Effector memory CD8-positive, alpha-beta T cell (primary cell): ENCODE results near the gene LINC01488.

Source experiments
- ATAC-seq: fragments of 150-1000 bp; cut with Tn5 transposase; replicated peaks from 2 replicates; pipeline ENCODE4 v1.10.0; 2021; ENCODE audit warnings: mild to moderate bottlenecking, moderate library complexity
- DNase-seq, 3 experiments: peaks; one replicate each; pipeline ENCODE4 v3.0.0; 2021
- H3K27ac Mint-ChIP-seq, 2 donors: one replicate each; pipeline ENCODE4 v1.8.0; 2022; ENCODE audit warnings: mild to moderate bottlenecking in 2 of 2, mixed read lengths in 2 of 2, moderate library complexity in 2 of 2
- H3K27me3 Mint-ChIP-seq, 2 donors: one replicate each; pipeline ENCODE4 v1.8.0; 2022; ENCODE audit warnings: mixed read lengths in 2 of 2
- H3K36me3 Mint-ChIP-seq: one replicate; pipeline ENCODE4 v1.8.0; 2022; ENCODE audit warnings: mild to moderate bottlenecking, moderate library complexity, mixed read lengths; ENCODE audit not compliant: insufficient read depth
- H3K4me1 Mint-ChIP-seq, 2 donors: one replicate each; pipeline ENCODE4 v1.8.0; 2022; ENCODE audit warnings: low read depth in 2 of 2, mixed read lengths in 2 of 2
- H3K4me3 Mint-ChIP-seq, 2 donors: one replicate each; pipeline ENCODE4 v1.8.0; 2022; ENCODE audit warnings: mild to moderate bottlenecking in 2 of 2, mixed read lengths in 2 of 2, moderate library complexity in 2 of 2
- H3K9me3 Mint-ChIP-seq, 2 donors: one replicate each; pipeline ENCODE4 v1.8.0; 2022; ENCODE audit warnings: mixed read lengths in 2 of 2

LINC01488 gene

DNA sequence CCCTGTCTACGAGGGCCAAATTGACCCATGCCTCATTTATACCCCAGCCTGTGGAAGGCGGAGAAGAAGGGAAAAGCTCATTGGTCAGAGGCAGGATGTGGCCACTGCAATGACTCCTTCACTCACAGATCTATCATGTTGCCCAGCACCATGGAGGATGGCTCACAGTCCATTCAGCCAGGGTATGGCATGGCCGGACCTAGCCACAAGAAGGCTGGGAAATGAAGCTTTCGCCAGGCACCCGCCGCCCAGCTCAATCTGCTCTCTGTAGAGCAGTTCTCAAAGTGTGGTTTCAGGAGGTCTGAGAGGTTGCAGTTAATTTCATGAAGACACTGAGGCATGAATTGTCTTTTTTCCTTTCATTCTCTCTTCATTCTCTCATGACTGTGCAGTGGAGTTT is 40.6 kb upstream of the LINC01488 start:
- Mint-ChIP-seq H3K4me1 (peaks cover 0 to 6% of the 10 kb centered on the region in 2 donors), H3K9me3 (no peaks in the 10 kb centered on the region), H3K27me3 (peaks cover 0 to 58% of the 10 kb centered on the region in 2 donors), H3K27ac (no peak overlapping the region), H3K4me3 (no peak overlapping the region), H3K36me3 (no peaks in the 10 kb centered on the region)
- DNase-seq = no peak
- no peak for ATAC-seq

DNA sequence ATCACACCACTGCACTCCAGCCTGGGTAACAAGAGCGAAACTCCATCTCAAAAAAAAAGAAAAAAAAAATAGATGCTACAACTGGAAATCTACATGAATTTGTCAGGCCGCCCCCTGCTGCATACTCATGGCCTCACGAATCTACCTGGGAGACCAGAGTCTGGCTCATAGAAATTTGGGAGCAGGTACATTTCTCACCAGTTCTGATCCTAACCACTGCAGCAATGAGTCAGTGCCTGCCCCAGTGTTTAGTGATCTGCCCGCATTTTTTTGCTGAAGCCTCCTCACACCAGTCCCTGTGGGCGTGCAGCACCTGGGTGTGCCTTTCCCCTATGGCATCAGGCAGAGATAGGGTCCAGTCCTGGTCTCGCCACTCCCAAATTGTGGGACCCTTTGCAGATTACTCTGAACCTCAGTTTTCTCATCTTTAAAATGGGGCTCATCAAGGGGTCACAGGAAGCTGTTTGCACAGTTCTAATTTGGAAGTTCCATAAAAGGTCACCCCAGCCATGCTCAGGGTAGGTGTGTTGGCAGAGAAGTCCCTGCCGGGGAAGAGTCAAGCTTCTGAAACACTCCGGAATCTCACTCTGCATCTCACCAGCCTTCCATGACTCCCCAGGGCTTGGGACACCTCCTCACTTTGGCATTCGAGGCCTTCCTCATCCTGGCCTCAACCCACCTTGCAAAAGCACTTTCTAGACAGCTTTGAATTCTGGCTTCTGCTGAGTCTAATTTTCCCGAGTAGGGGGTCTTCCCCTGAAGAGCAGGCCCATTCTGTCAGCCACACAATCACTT is 39.3 kb upstream of the LINC01488 start:
- Mint-ChIP-seq H3K36me3 (no peaks in the 10 kb centered on the region), H3K27me3 (peaks cover 4 to 69% of the 10 kb centered on the region in 2 donors)

DNA sequence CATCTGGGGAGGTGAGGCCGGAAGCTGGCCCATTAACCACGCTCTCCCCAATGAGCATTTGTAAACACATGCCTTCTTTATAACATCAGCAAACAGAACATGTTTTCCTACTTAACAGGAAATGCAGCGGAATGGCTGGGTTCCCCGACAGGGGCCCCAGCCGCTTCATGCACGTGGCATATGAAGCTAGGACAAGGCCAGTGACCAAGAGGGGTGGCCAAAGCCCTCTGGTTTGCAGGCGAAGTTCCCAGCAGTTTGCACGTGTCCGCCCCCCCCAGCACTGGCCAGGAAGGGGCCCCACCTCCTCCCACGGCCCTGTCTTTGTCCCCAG is 38.7 kb upstream of the LINC01488 start:
- peaks cover 10 to 75% of the 10 kb centered on the region in 2 donors for H3K27me3 Mint-ChIP-seq
- no peak overlapping the region for H3K27ac Mint-ChIP-seq
- H3K36me3 Mint-ChIP-seq = no peaks in the 10 kb centered on the region
- H3K4me3 Mint-ChIP-seq = peak overlapping the region; percentile 62 to 64
- ATAC-seq (no peak), DNase-seq (no peak)
- no peaks in the 10 kb centered on the region for H3K9me3 Mint-ChIP-seq
- H3K4me1 Mint-ChIP-seq = peaks cover 0 to 6% of the 10 kb centered on the region in 2 donors

More for the DNA sequence above, 39.3 kb upstream of the LINC01488 start:
- H3K4me3 Mint-ChIP-seq = peak overlapping the region in 1 of 2 donors; percentile 62
- no peaks in the 10 kb centered on the region for H3K9me3 Mint-ChIP-seq
- DNase-seq = no peak
- H3K27ac Mint-ChIP-seq = no peak overlapping the region
- no peak for ATAC-seq
- peaks cover 0 to 6% of the 10 kb centered on the region in 2 donors for H3K4me1 Mint-ChIP-seq

DNA sequence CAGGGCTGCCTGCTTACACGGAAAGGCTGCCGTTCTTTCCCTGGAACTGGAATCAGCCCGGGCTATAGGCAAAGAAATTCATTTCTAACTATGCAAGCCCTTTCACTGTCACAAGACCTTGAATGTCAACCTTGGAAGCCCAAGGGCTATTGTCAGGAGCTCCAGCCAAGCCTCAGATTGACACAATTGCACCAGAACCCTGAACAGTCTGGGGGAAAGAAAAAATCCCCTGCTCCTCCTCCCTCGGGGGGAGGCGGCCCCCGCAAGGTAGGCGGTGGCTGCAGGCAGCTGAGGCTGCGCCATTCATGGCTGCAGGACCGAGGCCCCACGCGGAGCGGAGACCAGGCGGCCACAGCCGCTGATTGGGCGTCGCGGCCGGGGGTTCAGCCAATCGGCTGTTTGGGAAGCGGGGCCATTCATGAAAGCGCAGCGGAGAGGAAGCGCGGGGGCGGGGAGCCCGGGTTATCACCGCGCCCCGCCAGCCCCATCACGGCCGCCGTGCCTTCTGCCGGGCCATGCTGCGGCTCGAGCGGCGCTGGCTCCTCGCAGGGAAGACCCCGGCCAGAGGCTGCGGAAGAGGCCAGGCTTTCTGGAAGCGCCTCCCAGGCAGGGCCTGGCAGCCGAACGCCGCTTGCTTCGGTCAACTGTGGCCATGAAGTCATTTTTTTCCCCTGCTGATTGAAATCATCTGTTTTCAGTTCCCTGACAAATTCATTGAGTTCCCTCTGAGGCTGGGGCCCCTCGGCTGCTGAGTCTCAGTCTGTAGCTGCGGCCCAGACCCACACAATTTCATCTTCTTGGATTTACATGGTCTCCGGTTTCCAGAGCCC is 38.1 kb upstream of the LINC01488 start:
- Mint-ChIP-seq H3K36me3 (no peaks in the 10 kb centered on the region), H3K4me1 (peaks cover 0 to 6% of the 10 kb centered on the region in 2 donors), H3K4me3 (peak overlapping the region; percentile 62 to 64), H3K27me3 (peaks cover 10 to 75% of the 10 kb centered on the region in 2 donors), H3K9me3 (no peaks in the 10 kb centered on the region), H3K27ac (peak overlapping the region in 1 of 2 donors; percentile 49)
- DNase-seq = peak; percentile 16 to 28 (median 28)
- peak; percentile 89 for ATAC-seq

DNA sequence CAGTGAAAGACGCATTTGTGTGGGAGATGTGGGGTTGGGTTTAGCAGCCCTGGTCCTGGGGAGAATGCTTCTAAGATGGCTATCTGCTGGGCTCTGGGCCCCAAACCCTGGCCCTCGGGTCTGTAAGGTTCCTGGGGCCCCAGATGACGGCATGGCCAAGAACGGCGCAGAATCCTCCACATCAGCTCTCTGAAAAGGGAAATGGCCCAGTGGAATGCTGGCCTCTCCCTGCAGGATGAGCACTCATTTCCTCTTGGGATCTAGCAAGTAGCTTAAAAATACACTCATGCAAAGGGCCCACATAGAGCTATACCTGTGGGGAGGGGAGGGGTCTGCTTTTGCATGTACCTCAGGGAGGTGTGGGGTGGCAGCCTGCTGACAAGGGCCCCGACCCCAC is 37.5 kb upstream of the LINC01488 start:
- peak overlapping the region in 1 of 2 donors; percentile 49 for H3K27ac Mint-ChIP-seq
- no peaks in the 10 kb centered on the region for H3K9me3 Mint-ChIP-seq
- no peak for ATAC-seq
- peaks cover 10 to 72% of the 10 kb centered on the region in 2 donors for H3K27me3 Mint-ChIP-seq
- DNase-seq = no peak
- H3K4me1 Mint-ChIP-seq = peaks cover 0 to 6% of the 10 kb centered on the region in 2 donors
- H3K4me3 Mint-ChIP-seq = peak overlapping the region; percentile 62 to 64
- H3K36me3 Mint-ChIP-seq = no peaks in the 10 kb centered on the region

DNA sequence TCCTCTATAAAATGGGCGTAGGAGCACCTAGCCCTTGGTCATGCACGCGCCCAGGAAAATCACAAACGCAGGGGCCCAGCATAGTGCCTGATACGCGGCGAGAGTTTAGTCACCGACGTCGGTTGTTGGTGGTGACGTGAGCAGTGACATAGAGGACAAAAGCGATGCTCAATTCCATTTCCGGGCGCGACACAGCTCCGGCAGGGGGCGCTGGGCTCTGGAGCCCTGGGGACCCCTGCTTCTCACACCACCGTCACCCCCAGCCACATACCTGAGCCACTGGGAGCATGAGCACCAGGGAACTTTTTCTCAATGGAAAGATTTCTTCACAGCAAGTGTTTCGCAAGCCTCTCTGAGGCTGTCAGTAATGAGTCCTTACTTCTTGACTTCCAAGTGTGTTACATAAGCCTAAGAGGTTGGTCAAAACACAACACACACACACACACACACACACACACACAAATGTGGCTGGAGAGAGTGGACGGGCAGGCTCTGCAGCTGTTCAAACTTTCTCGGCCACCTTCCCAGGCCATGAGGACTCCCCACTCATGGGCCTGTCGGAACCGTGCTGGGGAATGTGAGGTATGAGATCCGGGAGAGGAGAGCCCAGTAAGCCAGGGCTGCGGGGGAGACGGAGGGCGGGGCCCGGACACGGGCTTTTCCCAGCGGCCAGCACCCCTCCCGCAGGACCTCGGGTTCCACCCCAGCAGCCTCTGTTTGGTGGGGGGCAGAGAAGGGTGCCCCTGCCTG is 36.9 kb upstream of the LINC01488 start:
- no peak overlapping the region for H3K4me3 Mint-ChIP-seq
- peaks cover 0 to 6% of the 10 kb centered on the region in 2 donors for H3K4me1 Mint-ChIP-seq

DNA sequence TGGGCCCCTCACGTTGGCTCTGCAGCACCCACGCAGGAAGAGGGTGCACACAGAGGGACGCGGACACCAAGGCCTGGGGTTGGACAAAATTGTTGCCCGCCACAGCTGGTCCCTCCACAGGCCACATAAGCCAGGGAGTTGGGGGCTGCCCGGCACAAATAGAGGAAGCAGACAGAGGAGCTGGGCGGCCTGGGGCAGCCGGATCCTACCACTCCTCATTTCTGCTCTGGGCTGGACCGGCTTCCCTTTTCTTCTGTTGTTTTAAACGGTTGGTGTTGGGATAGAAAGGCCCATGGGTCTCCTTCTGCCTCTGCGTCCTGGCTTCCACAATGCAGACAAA is 36.4 kb upstream of the LINC01488 start:
- Mint-ChIP-seq H3K4me3 (peak overlapping the region in 1 of 2 donors; percentile 22), H3K27me3 (peaks cover 10 to 67% of the 10 kb centered on the region in 2 donors), H3K9me3 (no peaks in the 10 kb centered on the region), H3K4me1 (peaks cover 0 to 6% of the 10 kb centered on the region in 2 donors), H3K36me3 (no peaks in the 10 kb centered on the region), H3K27ac (no peak overlapping the region)
- DNase-seq (no peak), ATAC-seq (no peak)

More for the DNA sequence above, 36.9 kb upstream of the LINC01488 start:
- Mint-ChIP-seq H3K9me3 (no peaks in the 10 kb centered on the region), H3K36me3 (no peaks in the 10 kb centered on the region), H3K27ac (no peak overlapping the region), H3K27me3 (peaks cover 10 to 67% of the 10 kb centered on the region in 2 donors)
- no peak for ATAC-seq
- no peak for DNase-seq

DNA sequence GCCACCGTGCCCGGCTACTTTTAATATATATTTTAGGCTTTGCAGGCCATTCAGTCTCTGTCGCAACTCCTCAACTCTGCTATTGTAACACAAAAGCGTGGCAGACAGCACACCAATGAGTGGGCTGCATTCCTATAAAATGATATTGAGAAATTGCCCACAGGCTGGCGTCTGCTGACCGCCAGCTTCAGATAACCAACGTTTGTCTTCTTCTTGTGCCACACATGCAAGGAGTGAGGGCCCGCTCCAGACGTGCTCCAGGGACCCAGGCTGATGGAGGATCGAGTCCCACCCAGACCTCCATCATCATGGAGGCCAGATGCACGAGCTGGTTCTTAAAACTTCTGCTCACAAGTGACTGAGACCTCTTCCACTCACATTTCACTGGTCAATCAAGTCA is 35.4 kb upstream of the LINC01488 start:
- no peak overlapping the region for H3K4me3 Mint-ChIP-seq
- peaks cover 15 to 67% of the 10 kb centered on the region in 2 donors for H3K27me3 Mint-ChIP-seq
- H3K27ac Mint-ChIP-seq = no peak overlapping the region
- DNase-seq (no peak), ATAC-seq (no peak)
- H3K36me3 Mint-ChIP-seq = no peaks in the 10 kb centered on the region
- H3K9me3 Mint-ChIP-seq = no peaks in the 10 kb centered on the region
- peaks cover 0 to 6% of the 10 kb centered on the region in 2 donors for H3K4me1 Mint-ChIP-seq

DNA sequence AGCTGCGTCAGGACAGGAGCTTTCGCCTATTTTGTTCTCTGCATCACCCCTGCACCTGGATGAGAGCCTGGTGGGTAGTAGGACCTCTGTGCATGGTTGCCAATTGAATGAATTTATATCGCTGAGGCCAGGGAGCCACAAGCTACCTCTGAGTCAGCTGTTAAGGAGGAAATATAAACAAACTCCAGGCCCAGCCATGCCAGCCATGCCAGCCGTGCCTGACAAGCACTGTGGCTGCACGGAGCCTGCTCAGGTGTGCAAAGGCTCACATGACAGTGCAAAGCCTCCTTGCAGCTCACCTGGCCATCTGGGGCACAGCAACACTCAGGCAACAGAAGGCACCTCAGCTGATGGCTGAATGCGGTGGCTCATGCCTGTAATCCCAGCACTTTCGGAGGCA is 33.7 kb upstream of the LINC01488 start:
- ATAC-seq = no peak
- Mint-ChIP-seq H3K4me3 (no peak overlapping the region), H3K27ac (no peak overlapping the region), H3K27me3 (peaks cover 21 to 71% of the 10 kb centered on the region in 2 donors), H3K4me1 (peaks cover 0 to 6% of the 10 kb centered on the region in 2 donors), H3K9me3 (no peaks in the 10 kb centered on the region), H3K36me3 (no peaks in the 10 kb centered on the region)
- DNase-seq = no peak

DNA sequence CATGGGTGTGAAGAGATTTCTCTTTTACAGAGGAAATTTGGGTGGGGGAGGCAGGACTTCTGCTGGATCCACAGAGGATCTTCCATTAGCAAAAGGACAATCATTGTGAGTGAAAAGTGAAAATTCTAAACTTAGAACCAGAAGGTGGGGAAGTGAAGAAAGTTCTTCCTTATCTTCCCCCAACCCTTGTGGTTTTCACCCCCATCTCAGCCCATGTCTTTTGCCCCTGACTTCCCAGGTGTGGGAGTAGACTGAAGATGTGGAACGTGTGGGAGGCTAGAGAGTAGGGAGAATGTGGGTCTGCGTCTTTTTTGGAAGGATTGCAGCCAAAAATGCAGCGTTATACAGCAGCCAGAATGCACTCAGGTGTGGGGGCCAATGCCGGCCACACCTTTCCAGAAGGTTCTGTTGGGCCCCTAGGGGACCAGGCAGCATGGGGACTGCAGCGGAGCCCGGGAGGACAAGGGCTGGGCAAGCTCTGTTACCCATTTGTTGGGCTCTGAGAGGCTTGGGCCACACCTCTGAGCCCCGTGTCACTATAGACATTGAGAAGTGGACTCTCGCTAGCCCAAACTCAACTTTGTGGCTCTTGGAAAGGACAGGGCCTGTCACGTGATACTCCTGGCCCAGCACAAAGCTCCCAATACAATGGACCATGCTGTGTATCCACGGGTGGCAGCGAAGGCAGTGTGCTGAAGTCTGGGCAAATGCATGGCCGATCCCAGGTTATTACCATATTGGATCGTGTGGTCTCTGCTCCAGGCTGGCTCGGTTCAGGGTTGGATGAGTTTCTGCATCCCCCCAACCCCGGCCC is 32.8 kb upstream of the LINC01488 start:
- no peaks in the 10 kb centered on the region for H3K36me3 Mint-ChIP-seq
- no peaks in the 10 kb centered on the region for H3K9me3 Mint-ChIP-seq
- H3K27me3 Mint-ChIP-seq = peaks cover 21 to 70% of the 10 kb centered on the region in 2 donors
- no peak for ATAC-seq
- DNase-seq = no peak
- H3K27ac Mint-ChIP-seq = no peak overlapping the region
- H3K4me1 Mint-ChIP-seq = peaks cover 0 to 5% of the 10 kb centered on the region in 2 donors
- no peak overlapping the region for H3K4me3 Mint-ChIP-seq

DNA sequence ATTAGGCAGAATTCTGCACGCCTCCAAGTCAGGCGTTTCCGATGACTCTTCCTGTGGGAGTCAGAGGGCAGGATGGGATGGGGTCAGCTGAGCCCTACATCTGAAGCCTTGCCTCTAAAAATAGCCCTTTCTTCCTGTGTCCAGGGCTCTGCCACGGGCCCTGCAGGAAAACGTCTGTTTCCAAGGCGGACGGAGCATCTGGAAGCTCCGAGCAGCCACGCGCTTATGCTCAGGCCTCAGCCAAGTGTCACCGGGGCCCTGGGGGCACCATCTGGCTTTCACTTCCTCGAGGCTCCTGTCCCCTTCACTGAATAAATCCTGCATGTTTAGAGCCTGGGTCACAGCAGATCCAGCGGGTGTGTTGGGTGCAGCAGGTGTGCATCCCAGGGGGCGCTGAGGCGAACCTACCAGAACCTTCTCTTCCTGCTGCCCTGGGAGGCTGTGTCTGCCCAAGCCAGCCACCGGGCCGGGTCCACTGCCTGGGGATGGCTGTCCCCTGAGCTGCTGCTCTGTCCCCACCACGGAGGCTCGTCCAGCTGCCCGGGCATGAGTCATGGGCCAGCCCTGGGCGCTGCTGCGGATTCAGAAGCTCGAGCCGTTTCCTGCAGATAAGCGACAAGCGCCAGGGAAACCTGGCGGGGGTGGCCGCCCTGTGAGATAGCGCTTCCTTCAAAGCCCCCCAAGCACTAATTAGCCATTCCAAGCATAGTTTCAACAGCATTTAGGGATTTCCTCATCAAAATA is 32.0 kb upstream of the LINC01488 start:
- Mint-ChIP-seq H3K27me3 (peaks cover 21 to 62% of the 10 kb centered on the region in 2 donors), H3K9me3 (no peaks in the 10 kb centered on the region), H3K4me3 (no peak overlapping the region), H3K4me1 (no peaks in the 10 kb centered on the region), H3K36me3 (no peaks in the 10 kb centered on the region), H3K27ac (no peak overlapping the region)
- DNase-seq (no peak), ATAC-seq (no peak)
